IPS-20b (cell line): Measurements from ENCODE around the gene REEP5.

Source experiments
- H3K27ac ChIP-seq: one replicate; pipeline ENCODE4 v1.5.1; 2013; ENCODE audit warnings: low read length
- H3K27me3 ChIP-seq: 2 replicates; pipeline ENCODE4 v1.6.1; 2013; ENCODE audit warnings: mild to moderate bottlenecking, low read length, inconsistent platforms; ENCODE audit not compliant: insufficient read depth
- H3K36me3 ChIP-seq: 2 replicates; pipeline ENCODE4 v1.6.1; 2013; ENCODE audit warnings: low read depth, mild to moderate bottlenecking, inconsistent platforms, low read length, moderate library complexity; ENCODE audit not compliant: insufficient read depth
- H3K4me1 ChIP-seq: 2 replicates; pipeline ENCODE4 v1.6.1; 2013; ENCODE audit warnings: mild to moderate bottlenecking, control low read depth, inconsistent platforms, low read length, moderate library complexity; ENCODE audit not compliant: insufficient read depth
- H3K4me3 ChIP-seq: 2 replicates; pipeline ENCODE4 v1.5.1; 2013; ENCODE audit warnings: mild to moderate bottlenecking, low read length, inconsistent platforms
- H3K9ac ChIP-seq: 2 replicates; pipeline ENCODE4 v1.6.1; 2013; ENCODE audit warnings: low read depth, mild to moderate bottlenecking, inconsistent platforms, low read length, moderate library complexity
- H3K9me3 ChIP-seq: 2 replicates; pipeline ENCODE4 v1.6.1; 2013; ENCODE audit warnings: mild to moderate bottlenecking, low read depth, low read length, inconsistent platforms; ENCODE audit not compliant: insufficient read depth

Gene REEP5

DNA sequence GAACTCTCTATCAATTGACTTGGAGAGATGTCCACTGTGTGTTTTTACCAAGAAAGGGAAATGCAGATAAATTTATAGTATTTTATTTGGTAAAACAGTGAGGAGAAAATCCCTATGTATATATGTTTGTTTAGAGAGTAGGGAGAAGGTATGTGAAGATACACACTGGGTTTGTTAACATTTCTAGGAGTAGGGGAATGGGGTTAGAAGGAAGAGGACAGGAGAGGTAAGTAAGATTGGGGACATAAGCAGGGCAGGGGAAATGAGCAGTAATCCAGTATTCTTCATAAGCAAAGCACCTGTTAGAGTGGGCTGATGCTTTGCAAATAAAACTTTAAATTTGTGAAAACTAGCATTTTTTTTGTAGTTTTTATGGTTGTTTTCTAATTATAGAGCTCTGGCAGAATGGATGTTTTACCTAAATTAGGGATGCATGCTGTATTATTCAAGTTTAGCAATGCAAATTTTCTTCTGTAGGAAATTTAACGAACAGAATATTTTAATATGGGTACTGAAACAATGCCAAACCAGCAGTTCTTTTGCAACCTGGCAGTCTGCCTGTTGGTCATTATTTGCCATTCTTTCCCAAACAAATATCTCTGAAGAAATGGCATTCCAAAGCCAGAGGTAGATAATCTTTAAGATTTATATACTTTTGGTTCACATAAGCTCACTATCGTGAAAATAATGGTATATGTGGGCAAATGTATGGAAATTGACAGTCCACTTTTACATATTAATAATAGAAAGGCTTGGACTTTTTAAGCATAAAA is 35.2 kb upstream of the REEP5 start:
- H3K4me1 ChIP-seq = peaks cover 5% of the 10 kb centered on the region; the same call in 1 of the 2 replicates
- H3K36me3 ChIP-seq = no peaks in the 10 kb centered on the region
- H3K27me3 ChIP-seq = no peaks in the 10 kb centered on the region
- H3K27ac ChIP-seq = no peak overlapping the region
- no peaks in the 10 kb centered on the region for H3K9me3 ChIP-seq
- H3K4me3 ChIP-seq = no peak overlapping the region
- no peak overlapping the region for H3K9ac ChIP-seq

DNA sequence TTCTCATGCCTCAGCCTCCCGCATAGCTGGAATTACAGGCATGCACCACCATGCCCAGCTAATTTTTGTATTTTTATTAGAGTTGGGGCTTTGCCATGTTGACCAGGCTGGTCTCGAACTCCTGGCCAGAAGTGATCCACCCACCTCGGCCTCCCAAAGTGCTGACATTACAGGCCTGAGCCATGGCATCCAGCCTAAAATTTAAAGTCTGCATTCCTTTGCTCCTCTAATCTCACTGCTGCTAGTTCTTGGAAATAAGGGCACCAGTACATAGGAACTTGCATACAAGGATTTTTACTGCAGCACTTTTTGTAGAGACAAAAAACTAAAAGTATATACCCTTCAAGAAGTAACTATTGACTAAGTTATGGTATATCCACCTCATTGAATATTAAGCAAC is 34.6 kb upstream of the REEP5 start:
- peaks cover 5% of the 10 kb centered on the region; the same call in 1 of the 2 replicates for H3K4me1 ChIP-seq
- H3K9ac ChIP-seq = no peak overlapping the region
- H3K4me3 ChIP-seq = no peak overlapping the region
- H3K36me3 ChIP-seq = no peaks in the 10 kb centered on the region
- H3K27me3 ChIP-seq = no peaks in the 10 kb centered on the region
- H3K9me3 ChIP-seq = no peaks in the 10 kb centered on the region
- no peak overlapping the region for H3K27ac ChIP-seq

DNA sequence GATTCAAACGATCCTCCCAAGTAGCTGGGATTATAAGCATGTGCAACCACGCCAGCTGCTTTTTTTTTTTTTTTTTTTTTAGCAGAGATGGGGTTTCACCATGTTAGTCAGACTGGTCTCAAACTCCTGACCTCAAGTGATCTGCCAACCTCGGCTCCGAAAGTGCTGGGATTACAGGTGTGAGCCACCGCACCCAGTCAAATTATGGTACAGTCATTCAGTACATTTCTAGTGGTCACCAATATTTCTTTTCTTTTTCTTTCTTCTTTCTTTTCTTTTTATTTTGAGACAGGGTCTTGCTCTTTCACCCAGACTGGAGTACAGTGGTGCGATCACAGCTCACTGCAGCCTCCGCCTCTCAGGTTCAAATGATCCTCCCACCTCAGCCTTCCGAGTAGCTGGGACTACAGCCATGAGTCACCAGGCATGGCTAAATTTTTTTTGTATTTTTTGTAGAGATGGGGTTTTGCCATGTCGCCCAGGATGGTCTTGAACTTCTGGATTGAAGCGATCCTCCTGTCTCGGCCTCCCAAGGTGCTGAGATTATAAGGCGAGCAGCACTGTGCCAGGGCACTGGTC is 29.2 kb upstream of the REEP5 start:
- Histone ChIP-seq H3K4me3 (no peak overlapping the region), H3K27ac (no peak overlapping the region), H3K36me3 (no peaks in the 10 kb centered on the region), H3K27me3 (no peaks in the 10 kb centered on the region), H3K9me3 (no peaks in the 10 kb centered on the region), H3K4me1 (no peaks in the 10 kb centered on the region), H3K9ac (no peak overlapping the region)

DNA sequence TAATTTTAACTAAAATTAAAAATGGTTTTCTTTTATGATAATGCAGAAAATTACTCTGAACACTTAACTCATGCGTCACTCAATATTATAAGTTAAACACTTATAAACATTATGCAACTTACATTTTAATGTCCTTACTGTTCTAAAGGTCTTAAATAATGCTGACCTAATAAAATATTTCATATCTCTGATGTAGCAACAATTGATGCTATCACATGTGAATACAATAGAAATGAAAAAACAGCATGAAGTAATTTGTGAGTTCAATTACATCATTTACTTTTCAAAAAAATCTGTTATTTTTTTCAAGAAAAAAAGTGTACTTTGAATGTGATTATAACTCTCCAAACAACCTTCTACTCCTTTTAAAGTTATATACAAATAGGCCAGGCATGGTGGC is 26.4 kb upstream of the REEP5 start:
- H3K4me1 ChIP-seq = no peaks in the 10 kb centered on the region
- H3K9ac ChIP-seq = no peak overlapping the region
- H3K4me3 ChIP-seq = no peak overlapping the region
- no peaks in the 10 kb centered on the region for H3K36me3 ChIP-seq
- H3K27ac ChIP-seq = no peak overlapping the region
- no peaks in the 10 kb centered on the region for H3K27me3 ChIP-seq
- no peaks in the 10 kb centered on the region for H3K9me3 ChIP-seq

DNA sequence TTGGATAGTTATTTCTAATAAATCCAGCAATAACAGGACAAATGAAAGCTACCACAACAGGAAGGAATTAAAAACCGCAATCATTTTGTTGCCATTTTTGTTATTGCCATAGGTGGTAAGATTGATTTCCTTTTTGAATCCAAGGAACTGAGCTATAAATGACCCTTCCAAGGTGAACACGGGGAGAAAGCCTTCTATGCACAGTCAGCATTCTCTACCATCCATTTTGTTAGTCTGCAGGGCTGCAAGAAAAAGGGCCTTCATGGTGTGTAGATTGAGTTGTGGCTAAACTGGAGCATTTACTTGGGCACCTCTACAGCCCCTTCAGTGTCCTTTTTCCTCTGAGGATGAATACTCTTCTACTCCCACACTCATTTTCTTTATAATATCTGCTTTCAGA is 18.6 kb upstream of the REEP5 start:
- H3K4me1 ChIP-seq = no peaks in the 10 kb centered on the region
- no peaks in the 10 kb centered on the region for H3K27me3 ChIP-seq
- H3K4me3 ChIP-seq = no peak overlapping the region
- H3K9me3 ChIP-seq = no peaks in the 10 kb centered on the region
- H3K36me3 ChIP-seq = no peaks in the 10 kb centered on the region
- no peak overlapping the region for H3K9ac ChIP-seq
- H3K27ac ChIP-seq = no peak overlapping the region

DNA sequence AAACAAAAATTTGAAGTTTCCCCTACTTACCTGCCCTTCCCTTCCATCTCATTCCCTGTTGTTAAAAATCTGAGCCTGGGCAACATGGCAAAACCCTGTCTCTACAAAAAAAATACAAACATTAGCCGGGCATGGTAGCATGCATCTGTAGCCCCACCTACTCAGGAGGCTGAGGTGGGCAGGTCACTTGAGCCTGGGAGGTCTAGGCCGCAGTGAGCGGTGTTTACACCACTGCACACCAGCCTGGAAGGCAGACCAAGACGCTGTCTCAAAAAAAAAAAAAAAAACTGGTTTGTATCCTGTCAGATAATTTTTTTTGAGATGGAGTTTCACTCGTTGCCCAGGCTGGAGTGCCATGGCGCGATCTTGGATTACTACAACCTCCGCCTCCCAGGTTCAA is 16.3 kb upstream of the REEP5 start:
- Histone ChIP-seq H3K9ac (no peak overlapping the region), H3K4me3 (no peak overlapping the region), H3K9me3 (no peaks in the 10 kb centered on the region), H3K4me1 (no peaks in the 10 kb centered on the region), H3K27ac (no peak overlapping the region), H3K27me3 (no peaks in the 10 kb centered on the region), H3K36me3 (no peaks in the 10 kb centered on the region)

DNA sequence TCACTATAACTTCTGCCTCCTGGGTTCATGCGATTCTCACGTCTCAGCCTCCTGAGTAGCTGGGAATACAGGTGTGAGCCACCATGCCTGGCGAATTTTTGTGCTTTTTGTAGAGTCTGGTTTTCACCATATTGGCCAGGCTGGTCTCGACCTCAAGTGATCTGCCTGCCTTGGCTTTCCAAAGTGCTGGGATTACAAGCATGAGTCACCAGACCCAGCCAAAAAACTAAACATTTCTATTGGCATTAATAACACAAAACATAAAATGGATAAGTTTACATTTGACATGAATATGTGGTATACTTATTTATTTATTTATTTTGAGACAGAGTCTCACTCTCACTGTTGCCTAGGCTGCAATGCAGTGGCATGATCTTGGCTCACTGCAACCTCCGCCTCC is 13.6 kb upstream of the REEP5 start:
- Histone ChIP-seq H3K9me3 (no peaks in the 10 kb centered on the region), H3K9ac (no peak overlapping the region), H3K4me1 (no peaks in the 10 kb centered on the region), H3K4me3 (no peak overlapping the region), H3K27ac (no peak overlapping the region), H3K27me3 (no peaks in the 10 kb centered on the region), H3K36me3 (no peaks in the 10 kb centered on the region)

DNA sequence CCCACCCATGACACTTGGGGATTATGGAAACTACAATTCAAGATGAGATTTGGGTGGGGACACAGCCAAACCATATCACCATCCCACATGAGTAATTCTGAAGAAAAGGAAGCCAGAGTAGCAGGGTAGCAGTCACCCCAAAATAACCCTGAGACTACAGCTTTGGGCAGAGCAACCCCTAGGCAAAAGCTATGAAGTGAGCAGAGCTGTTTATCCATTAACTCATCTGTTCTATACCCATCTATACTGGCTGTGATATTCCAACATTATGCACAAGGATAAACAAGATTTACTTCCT is 12.3 kb upstream of the REEP5 start:
- no peak overlapping the region for H3K4me3 ChIP-seq
- no peak overlapping the region for H3K9ac ChIP-seq
- H3K27me3 ChIP-seq = no peaks in the 10 kb centered on the region
- H3K36me3 ChIP-seq = no peaks in the 10 kb centered on the region
- H3K27ac ChIP-seq = no peak overlapping the region
- no peaks in the 10 kb centered on the region for H3K9me3 ChIP-seq
- H3K4me1 ChIP-seq = no peaks in the 10 kb centered on the region

DNA sequence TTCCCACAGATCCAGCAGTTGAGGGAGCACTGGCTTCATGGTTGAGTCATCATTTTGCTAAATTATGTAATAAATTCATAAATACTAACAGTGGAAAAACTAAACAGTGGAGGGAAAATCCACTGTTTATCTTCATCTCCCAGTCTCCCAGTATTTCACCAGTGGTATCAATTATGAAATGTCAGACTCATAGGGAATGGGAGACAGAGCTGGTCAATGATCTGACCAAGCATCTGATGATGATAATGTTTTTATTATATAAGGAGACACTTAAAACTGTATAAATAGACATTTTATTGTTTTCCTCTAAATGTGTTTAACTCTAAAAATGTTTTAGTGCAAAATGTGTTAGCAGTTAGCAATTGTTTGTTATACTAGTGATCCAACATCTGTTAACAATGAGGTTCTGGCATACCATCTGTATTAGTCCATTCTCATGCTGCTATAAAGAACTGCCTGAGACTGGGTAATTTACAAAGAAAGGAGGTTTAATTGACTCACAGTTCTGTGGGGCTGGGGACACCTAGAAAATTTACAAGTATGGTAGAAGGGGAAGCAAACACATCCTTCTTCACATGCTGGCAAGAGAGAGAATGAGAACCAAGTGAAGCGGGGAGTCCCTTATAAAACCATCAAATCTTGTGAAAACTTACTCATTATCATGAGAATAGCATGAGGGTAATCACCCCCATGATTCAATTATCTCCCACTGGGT is 11.8 kb upstream of the REEP5 start:
- Histone ChIP-seq H3K27me3 (no peaks in the 10 kb centered on the region), H3K9ac (no peak overlapping the region), H3K4me3 (no peak overlapping the region), H3K9me3 (no peaks in the 10 kb centered on the region), H3K36me3 (no peaks in the 10 kb centered on the region), H3K4me1 (no peaks in the 10 kb centered on the region), H3K27ac (no peak overlapping the region)

DNA sequence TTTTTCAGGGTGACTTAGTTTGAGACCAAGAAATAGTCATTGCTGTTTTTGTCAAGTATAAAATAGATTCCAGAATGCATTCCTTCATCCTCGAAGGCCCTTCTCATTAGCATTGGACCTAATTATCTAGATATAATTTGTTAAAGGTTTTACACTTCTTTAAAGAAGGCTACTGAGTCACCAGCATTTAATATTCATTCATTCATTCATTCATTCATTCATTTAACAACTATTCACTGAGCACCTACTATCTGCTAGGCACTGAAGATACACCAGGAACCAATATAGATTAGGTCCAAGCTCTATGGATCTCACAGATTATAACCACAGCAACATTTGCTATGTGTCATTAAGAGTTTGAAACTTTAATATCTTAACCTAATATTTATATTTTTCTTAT is 11.1 kb upstream of the REEP5 start:
- Histone ChIP-seq H3K4me3 (no peak overlapping the region), H3K9ac (no peak overlapping the region), H3K27ac (no peak overlapping the region), H3K4me1 (no peaks in the 10 kb centered on the region), H3K36me3 (no peaks in the 10 kb centered on the region), H3K27me3 (no peaks in the 10 kb centered on the region), H3K9me3 (no peaks in the 10 kb centered on the region)

DNA sequence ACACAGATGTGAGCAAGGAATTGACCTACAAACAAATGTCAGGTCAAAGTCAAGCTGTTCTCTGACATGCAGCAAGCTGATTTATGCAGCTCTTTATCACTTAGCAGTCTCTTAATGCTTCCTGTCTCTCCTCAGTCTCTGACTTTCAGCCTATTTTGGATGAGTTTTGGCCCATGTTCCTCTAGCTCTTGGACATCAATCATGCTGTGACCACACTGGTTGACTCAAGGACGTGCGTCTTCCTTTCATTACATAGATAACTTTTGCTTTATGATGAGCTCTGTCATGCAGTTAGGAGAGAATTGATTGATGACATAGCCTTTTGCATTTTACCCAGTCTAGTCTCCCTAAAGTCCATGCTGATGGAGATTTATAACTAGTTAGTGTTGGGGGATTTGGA is 9.4 kb upstream of the REEP5 start:
- Histone ChIP-seq H3K9me3 (no peaks in the 10 kb centered on the region), H3K4me1 (no peaks in the 10 kb centered on the region), H3K27me3 (no peaks in the 10 kb centered on the region), H3K9ac (no peak overlapping the region), H3K4me3 (no peak overlapping the region), H3K27ac (no peak overlapping the region), H3K36me3 (no peaks in the 10 kb centered on the region)

DNA sequence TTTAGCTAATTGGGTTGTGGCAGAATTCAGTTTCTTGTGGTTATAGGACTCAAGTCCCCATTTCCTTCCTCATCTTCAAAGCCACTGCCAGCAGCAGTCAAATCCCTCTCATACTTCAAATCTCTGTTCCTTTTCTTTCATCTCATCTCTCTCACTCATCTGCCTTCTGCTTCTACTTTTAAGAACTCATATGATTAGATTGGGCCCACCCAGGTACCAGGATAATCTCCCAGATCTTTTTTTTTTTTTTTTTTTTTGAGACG is 8.0 kb upstream of the REEP5 start:
- H3K4me1 ChIP-seq = no peaks in the 10 kb centered on the region

More for the DNA sequence above, 8.0 kb upstream of the REEP5 start:
- Histone ChIP-seq H3K9ac (no peak overlapping the region), H3K27me3 (no peaks in the 10 kb centered on the region), H3K9me3 (no peaks in the 10 kb centered on the region), H3K27ac (no peak overlapping the region), H3K36me3 (no peaks in the 10 kb centered on the region), H3K4me3 (no peak overlapping the region)
